Mesothelial cell of epicardium (in vitro differentiated cells): ENCODE measurements around the gene GCH1. TPM values are rescaled to one million over a fixed set of nuclear protein-coding genes. Genes with fewer than 3 reads are reported as not detected.
A peak's percentile ranks its signal among the peaks of the same experiment; 100 is the strongest.
"Not testable (repeated sequence)": the region's sequence is repeated elsewhere in the genome, so short reads cannot be mapped to it uniquely, and the experiment has no call there.

Source experiments
- DNase-seq, 2 experiments: peaks; one replicate each; pipeline ENCODE4 v3.0.0; 2021; ENCODE audit warnings: low spot score in 2 of 2; ENCODE audit not compliant: unreplicated experiment in 2 of 2
- H3K27ac Mint-ChIP-seq: 2 replicates; pipeline ENCODE4 v1.8.0; 2021; ENCODE audit warnings: mixed read lengths
- H3K27me3 Mint-ChIP-seq: 2 replicates; pipeline ENCODE4 v1.8.0; 2021; ENCODE audit warnings: low read depth, mixed read lengths
- H3K36me3 Mint-ChIP-seq: 2 replicates; pipeline ENCODE4 v1.8.0; 2021; ENCODE audit warnings: mixed read lengths
- H3K4me1 Mint-ChIP-seq: 2 replicates; pipeline ENCODE4 v1.8.0; 2021; ENCODE audit warnings: mixed read lengths
- H3K4me3 Mint-ChIP-seq: 2 replicates; pipeline ENCODE4 v1.8.0; 2021; ENCODE audit warnings: mild to moderate bottlenecking, moderate library complexity, mixed read lengths
- H3K9me3 Mint-ChIP-seq: 2 replicates; pipeline ENCODE4 v1.8.0; 2021; ENCODE audit warnings: mixed read lengths
- CTCF ChIP-seq: fragments of 200-600 bp; sonication (generic); IDR thresholded peaks from one replicate; pipeline ENCODE4 v1.5.0; 2021; ENCODE audit warnings: antibody characterized with exemption; ENCODE audit not compliant: unreplicated experiment
- total RNA-seq: library from RNA; stranded (reverse); gene quantifications from 3 replicates; pipeline ENCODE4 v1.2.1, GENCODE V29; 2021

The GCH1 gene
- total RNA-seq, 1 donor from 2014 or later, result 3.6 TPM

DNA sequence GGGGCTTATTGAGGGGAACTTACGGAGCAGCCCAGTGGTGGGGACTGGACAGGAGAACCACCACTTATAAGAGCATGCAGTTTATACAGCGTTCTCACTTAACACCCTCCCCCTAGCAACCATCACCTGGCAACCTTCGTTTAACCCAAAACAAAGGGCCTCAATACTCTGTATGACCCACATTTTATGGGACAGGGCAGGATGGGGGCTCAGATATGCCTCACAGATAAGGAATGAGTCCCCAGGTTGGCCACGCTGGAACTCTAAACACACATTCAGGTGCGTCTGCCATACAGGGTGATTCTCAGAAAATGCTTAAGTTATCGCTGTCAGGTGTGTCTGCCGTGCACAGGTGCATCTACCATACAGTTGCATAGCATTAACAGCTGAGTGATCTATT lies 99.2 kb downstream of the GCH1 start:
- Mint-ChIP-seq H3K4me1 (peaks cover 17% of the 10 kb centered on the region), H3K4me3 (no peak overlapping the region), H3K9me3 (peaks cover 14% of the 10 kb centered on the region), H3K36me3 (no peaks in the 10 kb centered on the region), H3K27ac (no peak overlapping the region), H3K27me3 (peaks cover 27% of the 10 kb centered on the region)
- TF ChIP-seq CTCF, result no peak
- peak in 1 of 2 experiments; percentile 11 for DNase-seq

DNA sequence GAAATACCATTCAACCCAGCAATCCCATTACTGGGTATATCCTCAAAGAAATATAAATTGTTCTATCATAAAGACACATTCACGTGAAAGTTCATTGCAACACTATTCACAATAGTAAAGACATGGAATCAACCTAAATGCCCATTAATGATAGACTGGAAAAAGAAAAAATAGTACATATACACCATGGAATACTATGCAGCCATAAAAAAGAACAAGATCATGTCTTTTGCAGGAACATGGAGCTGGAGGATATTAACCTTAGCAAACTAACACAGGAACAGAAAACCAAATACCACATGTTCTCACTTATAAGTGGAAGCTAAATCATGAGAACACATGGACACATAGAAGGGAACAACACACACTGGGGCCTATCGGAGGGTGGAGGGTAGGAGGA lies 101.1 kb downstream of the GCH1 start:
- H3K27ac Mint-ChIP-seq, H3K4me3 Mint-ChIP-seq, DNase-seq: not testable (repeated sequence)

GRCh38 chr14:54798465-54799124 lies 104.0 kb downstream of the GCH1 start:
- no peak for TF ChIP-seq CTCF
- no peak overlapping the region for H3K27ac Mint-ChIP-seq
- no peak for DNase-seq
- H3K27me3 Mint-ChIP-seq, result peaks cover 13% of the 10 kb centered on the region
- no peak overlapping the region for H3K4me3 Mint-ChIP-seq
- H3K9me3 Mint-ChIP-seq, result peaks cover 20% of the 10 kb centered on the region
- H3K36me3 Mint-ChIP-seq, result peaks cover 3% of the 10 kb centered on the region
- H3K4me1 Mint-ChIP-seq, result no peaks in the 10 kb centered on the region

More for the DNA sequence above, 101.1 kb downstream of the GCH1 start:
- not testable (repeated sequence) for H3K36me3 Mint-ChIP-seq, H3K4me1 Mint-ChIP-seq
- Mint-ChIP-seq H3K9me3 (peaks cover 14% of the 10 kb centered on the region), H3K27me3 (peaks cover 27% of the 10 kb centered on the region)

GRCh38 chr14:54797986-54798385 lies 104.6 kb downstream of the GCH1 start:
- peaks cover 20% of the 10 kb centered on the region for H3K9me3 Mint-ChIP-seq
- H3K4me1 Mint-ChIP-seq, result no peaks in the 10 kb centered on the region
- H3K27me3 Mint-ChIP-seq, result peaks cover 13% of the 10 kb centered on the region
- peaks cover 3% of the 10 kb centered on the region for H3K36me3 Mint-ChIP-seq
- no peak for DNase-seq
- no peak overlapping the region for H3K27ac Mint-ChIP-seq
- H3K4me3 Mint-ChIP-seq, result no peak overlapping the region
- TF ChIP-seq CTCF, result no peak

DNA sequence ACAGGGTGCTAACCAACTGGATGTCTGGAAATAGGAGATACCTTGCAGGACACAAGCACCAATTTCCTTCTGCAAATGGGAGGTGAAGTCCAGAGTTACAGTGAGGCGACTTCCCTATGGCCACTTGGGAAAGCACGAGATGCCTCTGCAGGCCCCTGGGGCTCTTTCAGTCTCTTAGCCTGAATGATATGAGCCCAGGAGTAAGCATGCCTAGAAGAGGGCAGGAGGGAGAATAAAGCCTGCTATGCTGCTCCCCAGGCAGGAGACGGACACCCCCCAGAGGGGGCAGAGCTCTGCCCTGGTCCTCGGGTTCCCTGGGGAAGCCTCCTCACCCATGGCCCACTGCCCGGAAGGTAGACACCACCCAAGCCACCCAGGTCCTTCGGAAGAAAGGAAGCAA lies 105.1 kb downstream of the GCH1 start:
- Mint-ChIP-seq H3K4me1 (no peaks in the 10 kb centered on the region), H3K27ac (no peak overlapping the region), H3K4me3 (no peak overlapping the region), H3K9me3 (peaks cover 20% of the 10 kb centered on the region), H3K36me3 (peaks cover 3% of the 10 kb centered on the region), H3K27me3 (peaks cover 13% of the 10 kb centered on the region)
- DNase-seq, result no peak
- no peak for TF ChIP-seq CTCF

- H3K4me1 Mint-ChIP-seq, result no peaks in the 10 kb centered on the region
- H3K27ac Mint-ChIP-seq, result no peak overlapping the region
- no peak overlapping the region for H3K4me3 Mint-ChIP-seq
- no peak for TF ChIP-seq CTCF
- H3K9me3 Mint-ChIP-seq, result peaks cover 20% of the 10 kb centered on the region
- H3K36me3 Mint-ChIP-seq, result peaks cover 3% of the 10 kb centered on the region
- peaks cover 13% of the 10 kb centered on the region for H3K27me3 Mint-ChIP-seq
- DNase-seq, result no peak
These were observed 105.7 kb downstream of the GCH1 start for GRCh38 chr14:54796961-54797360.
